HG03558 (cell line): ENCODE measurements around the gene SRGAP3.

Source experiments
- ATAC-seq: cut with Tn5 transposase; IDR thresholded peaks from one replicate; pipeline ENCODE4 v1.9.1; 2021; ENCODE audit warnings: moderate number of reproducible peaks; ENCODE audit not compliant: unreplicated experiment; ENCODE audit errors: extremely low read depth

Gene SRGAP3

GRCh38 chr3:9254764-9255163, 5.3 kb upstream of the SRGAP3 start:
- ATAC-seq: no peak

- no peak for ATAC-seq
These were observed 3.9 kb upstream of the SRGAP3 start for GRCh38 chr3:9253327-9253726.

- no peak for ATAC-seq
These were observed 1.8 kb upstream of the SRGAP3 start for GRCh38 chr3:9251055-9251786.

- ATAC-seq: no peak
These were observed 790 bp upstream of the SRGAP3 start for GRCh38 chr3:9250236-9250635.

- no peak for ATAC-seq
These were observed 749 bp downstream of the SRGAP3 start for GRCh38 chr3:9248522-9249271.

- no peak for ATAC-seq
These were observed 1.4 kb downstream of the SRGAP3 start for GRCh38 chr3:9247941-9248521.

GRCh38 chr3:9247361-9247940, 2.0 kb downstream of the SRGAP3 start:
- no peak for ATAC-seq

- no peak for ATAC-seq
These were observed 3.3 kb downstream of the SRGAP3 start for GRCh38 chr3:9246189-9246588.

- no peak for ATAC-seq
These were observed 4.8 kb downstream of the SRGAP3 start for GRCh38 chr3:9244495-9245183.

- ATAC-seq: no peak
These were observed 7.5 kb downstream of the SRGAP3 start for GRCh38 chr3:9241956-9242355.

- no peak for ATAC-seq
These were observed 9.8 kb downstream of the SRGAP3 start for GRCh38 chr3:9239680-9240079.

GRCh38 chr3:9238721-9239295, 10.6 kb downstream of the SRGAP3 start:
- no peak for ATAC-seq

GRCh38 chr3:9238276-9238675, 11.2 kb downstream of the SRGAP3 start:
- no peak for ATAC-seq

- no peak for ATAC-seq
These were observed 15.4 kb downstream of the SRGAP3 start for GRCh38 chr3:9233814-9234600.

GRCh38 chr3:9233101-9233500, 16.3 kb downstream of the SRGAP3 start:
- ATAC-seq: no peak

GRCh38 chr3:9231937-9232336, 17.5 kb downstream of the SRGAP3 start:
- ATAC-seq: no peak

GRCh38 chr3:9231471-9231870, 18.0 kb downstream of the SRGAP3 start:
- no peak for ATAC-seq

GRCh38 chr3:9231006-9231405, 18.4 kb downstream of the SRGAP3 start:
- ATAC-seq: no peak

- no peak for ATAC-seq
These were observed 18.9 kb downstream of the SRGAP3 start for GRCh38 chr3:9230596-9230995.
